C4-2B (cell line): ENCODE data around the gene DLK2.

ENCODE experiments used
- H3K27ac ChIP-seq: fragments of 450-650 bp; 2 replicates; pipeline ENCODE4 v1.5.1; 2017
- ZFX ChIP-seq: fragments of 450-650 bp; IDR thresholded peaks from 2 replicates; pipeline ENCODE4 v1.6.1; 2017
- TF ChIP-seq, protein P1 (sequence below): fragments of 450-650 bp; conservative IDR thresholded peaks from 2 replicates; pipeline ENCODE4 v1.5.1; 2017; ENCODE audit warnings: mild to moderate bottlenecking

The DLK2 gene

DNA sequence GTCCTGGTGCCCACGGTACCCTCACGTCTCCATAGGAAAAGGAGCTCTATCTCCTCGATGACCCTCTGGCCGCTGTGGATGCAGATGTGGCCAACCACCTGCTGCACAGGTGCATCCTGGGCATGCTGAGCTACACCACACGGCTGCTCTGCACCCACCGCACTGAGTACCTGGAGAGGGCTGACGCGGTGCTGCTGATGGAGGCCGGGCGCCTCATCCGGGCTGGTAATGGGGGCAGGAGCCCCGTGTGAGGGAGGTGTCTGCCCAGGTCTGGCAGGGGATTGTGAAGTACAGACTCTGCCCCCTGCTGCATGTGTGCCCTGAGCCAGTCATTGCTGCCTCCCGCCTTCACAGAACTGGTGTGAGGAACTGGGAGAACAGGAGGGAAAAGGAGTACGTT is 12.4 kb downstream of the DLK2 start:
- TF ChIP-seq, protein P1, sequence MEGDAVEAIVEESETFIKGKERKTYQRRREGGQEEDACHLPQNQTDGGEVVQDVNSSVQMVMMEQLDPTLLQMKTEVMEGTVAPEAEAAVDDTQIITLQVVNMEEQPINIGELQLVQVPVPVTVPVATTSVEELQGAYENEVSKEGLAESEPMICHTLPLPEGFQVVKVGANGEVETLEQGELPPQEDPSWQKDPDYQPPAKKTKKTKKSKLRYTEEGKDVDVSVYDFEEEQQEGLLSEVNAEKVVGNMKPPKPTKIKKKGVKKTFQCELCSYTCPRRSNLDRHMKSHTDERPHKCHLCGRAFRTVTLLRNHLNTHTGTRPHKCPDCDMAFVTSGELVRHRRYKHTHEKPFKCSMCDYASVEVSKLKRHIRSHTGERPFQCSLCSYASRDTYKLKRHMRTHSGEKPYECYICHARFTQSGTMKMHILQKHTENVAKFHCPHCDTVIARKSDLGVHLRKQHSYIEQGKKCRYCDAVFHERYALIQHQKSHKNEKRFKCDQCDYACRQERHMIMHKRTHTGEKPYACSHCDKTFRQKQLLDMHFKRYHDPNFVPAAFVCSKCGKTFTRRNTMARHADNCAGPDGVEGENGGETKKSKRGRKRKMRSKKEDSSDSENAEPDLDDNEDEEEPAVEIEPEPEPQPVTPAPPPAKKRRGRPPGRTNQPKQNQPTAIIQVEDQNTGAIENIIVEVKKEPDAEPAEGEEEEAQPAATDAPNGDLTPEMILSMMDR, result no peak
- no peak for TF ChIP-seq ZFX
- no peak overlapping the region for H3K27ac ChIP-seq

DNA sequence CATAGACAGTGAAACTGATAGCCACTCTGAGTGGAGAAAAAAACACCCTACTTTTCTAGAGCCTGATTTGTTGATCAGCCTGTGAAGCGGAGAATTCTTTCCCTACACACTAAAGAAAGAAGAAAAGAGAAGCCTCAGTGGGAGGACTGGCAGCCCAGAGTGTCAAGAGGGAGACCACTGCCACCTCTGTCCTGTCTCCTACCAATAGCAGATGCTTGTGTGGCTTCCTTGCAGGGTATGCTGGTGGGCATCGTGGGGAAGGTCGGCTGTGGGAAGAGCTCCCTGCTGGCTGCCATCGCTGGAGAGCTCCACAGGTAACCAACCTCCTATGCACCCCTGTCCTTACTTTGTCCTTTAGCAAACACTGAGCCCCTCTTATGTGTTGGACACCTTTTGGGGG is 17.6 kb downstream of the DLK2 start:
- no peak overlapping the region for H3K27ac ChIP-seq
- TF ChIP-seq, protein P1, result no peak
- no peak for TF ChIP-seq ZFX

DNA sequence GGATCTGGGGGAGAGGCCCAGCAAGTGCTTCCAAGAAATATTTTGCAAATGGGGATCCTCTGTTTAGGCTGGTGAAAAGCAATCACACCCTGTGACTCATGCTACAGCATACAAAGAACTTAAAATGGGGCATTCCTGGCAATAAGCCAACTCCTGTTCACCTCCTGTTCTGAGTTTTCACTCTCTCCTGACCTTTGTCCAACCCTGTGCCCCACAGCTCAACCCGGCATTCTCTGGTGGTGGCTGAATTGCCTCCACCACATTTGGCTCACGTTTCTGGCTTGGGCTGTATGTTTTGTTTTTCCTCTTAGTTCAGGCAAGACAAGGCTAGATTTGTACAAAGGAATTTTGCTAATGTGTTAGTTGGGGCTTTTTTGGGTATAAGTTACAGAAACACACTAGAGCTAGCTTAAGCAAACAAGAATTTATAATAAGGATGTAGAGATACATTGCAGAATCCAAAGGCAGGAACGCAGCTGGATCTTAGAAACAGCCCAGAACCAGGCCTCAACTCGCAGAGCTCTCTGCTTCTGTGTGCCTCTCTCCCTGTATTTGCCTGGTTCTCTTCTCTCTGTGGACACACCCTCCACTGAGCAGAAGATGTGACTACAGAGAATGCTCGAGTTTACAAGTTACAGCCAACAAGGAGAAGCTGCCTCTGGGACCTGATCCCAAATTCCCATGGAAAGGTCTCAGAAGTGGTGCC is 18.6 kb downstream of the DLK2 start:
- no peak overlapping the region for H3K27ac ChIP-seq
- TF ChIP-seq ZFX, result no peak
- TF ChIP-seq, protein P1, result no peak

DNA sequence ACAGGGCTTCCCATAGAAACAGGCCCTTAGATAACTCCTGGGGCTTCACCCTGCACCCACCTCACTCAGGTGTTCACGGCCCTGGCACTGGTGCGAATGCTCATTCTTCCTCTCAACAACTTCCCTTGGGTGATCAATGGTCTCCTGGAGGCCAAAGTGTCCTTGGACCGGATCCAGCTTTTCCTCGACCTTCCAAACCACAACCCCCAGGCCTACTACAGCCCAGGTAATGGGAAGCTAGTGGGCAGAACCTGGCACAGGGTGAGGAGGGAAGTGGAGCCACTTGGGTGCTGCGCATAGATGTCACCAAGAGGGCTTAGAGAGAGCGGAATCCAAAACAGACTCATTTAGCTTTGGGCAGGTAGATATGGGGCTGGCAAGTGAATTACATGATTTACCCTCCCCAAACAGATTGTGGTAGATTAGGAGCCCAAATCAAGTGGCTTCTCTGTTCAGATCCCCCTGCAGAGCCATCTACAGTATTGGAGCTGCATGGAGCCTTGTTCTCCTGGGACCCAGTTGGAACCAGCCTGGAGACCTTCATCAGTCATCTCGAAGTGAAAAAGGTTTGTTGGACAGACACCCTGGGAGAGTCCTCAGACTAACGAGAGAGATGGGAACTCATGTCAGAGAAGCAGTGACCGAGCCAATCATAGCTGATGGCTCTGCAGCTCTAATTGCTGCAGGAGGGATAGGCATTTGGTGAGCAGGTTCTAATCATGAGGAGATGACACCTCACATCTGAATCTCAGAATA is 19.5 kb downstream of the DLK2 start:
- no peak for TF ChIP-seq ZFX
- no peak overlapping the region for H3K27ac ChIP-seq

DNA sequence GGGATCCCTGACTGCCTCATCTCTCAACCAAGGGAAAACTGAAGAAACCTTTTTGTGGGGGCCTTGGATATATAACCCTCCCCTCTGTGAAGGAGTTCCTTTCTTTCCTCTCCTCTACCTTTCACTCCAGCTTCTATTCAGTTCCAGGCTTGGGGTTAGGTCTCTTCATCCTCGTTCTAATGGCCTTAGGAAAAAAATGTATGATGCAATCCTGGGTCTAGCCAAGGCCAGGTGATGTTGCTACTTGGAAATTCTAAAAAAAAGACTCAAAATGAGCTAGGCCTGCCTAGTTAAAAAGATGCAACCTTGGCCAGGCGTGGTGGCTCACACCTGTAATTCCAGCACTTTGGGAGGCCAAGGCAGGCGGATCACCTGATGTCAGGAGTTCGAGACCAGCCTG is 20.4 kb downstream of the DLK2 start:
- H3K27ac ChIP-seq, result no peak overlapping the region
- TF ChIP-seq, protein P1, result no peak
- no peak for TF ChIP-seq ZFX

DNA sequence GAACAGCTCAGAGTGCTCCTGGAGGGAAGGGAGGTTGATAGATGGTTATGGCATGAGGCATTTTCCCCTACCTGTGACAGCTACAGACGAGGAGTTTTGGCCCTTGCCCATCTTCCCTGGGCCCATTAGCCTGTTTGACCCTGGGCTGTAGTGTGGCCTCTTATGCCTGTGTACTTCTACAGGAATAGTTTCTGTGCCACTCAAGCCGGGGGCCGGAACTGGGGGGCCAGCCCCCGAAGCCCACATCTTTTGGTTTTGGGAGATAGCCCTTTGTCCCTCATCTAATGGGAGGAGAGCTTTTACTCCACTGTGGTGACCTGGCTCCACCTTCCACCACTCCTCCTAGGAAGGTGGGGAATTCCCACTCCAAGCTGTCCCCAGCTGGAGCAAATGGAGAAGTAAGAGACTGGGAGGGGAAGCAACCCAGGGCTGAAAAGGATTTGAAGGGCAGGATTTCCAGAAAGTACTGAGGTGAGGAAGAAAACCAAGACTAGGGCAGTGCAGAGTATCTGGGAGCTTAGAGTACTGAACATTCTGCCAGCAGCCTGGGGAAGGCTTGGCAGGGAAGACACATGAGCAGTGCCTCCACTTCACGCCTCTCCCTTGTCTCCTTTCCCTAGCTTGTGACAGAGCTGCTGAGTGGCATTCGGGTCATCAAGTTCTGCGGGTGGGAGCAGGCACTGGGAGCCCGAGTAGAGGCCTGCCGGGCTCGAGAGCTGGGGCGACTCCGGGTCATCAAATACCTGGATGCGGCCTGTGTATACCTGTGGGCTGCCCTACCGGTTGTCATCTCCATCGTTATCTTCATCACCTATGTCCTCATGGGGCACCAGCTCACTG is 21.1 kb downstream of the DLK2 start:
- TF ChIP-seq, protein P1, result no peak
- TF ChIP-seq ZFX, result no peak
- no peak overlapping the region for H3K27ac ChIP-seq

DNA sequence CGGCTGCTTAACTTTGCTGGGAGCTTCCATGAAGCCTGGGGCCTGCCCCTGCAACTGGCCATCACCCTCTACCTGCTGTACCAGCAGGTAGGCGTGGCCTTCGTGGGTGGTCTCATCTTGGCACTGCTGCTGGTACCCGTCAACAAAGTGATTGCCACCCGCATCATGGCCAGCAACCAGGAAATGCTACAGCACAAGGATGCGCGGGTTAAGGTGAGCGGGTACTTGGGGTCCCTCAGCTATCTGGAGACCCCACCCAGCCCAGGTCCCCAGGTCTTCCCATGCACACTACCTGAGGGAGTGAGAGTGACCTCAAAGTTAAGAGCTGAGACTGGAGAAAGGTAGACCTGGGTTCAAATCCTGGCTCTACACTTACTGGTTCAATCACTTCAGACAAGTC is 22.2 kb downstream of the DLK2 start:
- TF ChIP-seq ZFX, result no peak
- TF ChIP-seq, protein P1, result no peak
- no peak overlapping the region for H3K27ac ChIP-seq
